Lung (tissue), 12 donors: ENCODE measurements around the gene CDH23. TPM values are rescaled to one million over a fixed set of nuclear protein-coding genes. Genes with fewer than 3 reads are reported as not detected.

ENCODE experiments used
- ATAC-seq: fragments of 200-7000 bp; cut with Tn5 transposase; one replicate; pipeline ENCODE4 v1.9.1; 2020; ENCODE audit warnings: moderate number of reproducible peaks; ENCODE audit not compliant: insufficient read depth, low FRiP score
- DNase-seq, 3 donors: peaks; one replicate each; pipeline ENCODE4 v3.0.0-alpha.2; 2013 to 2017
- H3K27ac ChIP-seq, 2 donors: one replicate each; pipeline ENCODE4 v1.5.1; 2013; ENCODE audit warnings: mild to moderate bottlenecking in 2 of 2, moderate library complexity in 2 of 2, control low read depth in 1 of 2, inconsistent platforms in 1 of 2, low read depth in 1 of 2, low read length in 1 of 2
- H3K27me3 ChIP-seq, 3 donors: one replicate each; pipeline ENCODE4 v1.5.1; 2013; ENCODE audit warnings: low read length in 2 of 3; ENCODE audit not compliant: control insufficient read depth in 3 of 3, insufficient read depth in 3 of 3
- H3K36me3 ChIP-seq, 4 donors: one replicate each; pipeline ENCODE4 v1.5.1; 2013; ENCODE audit warnings: low read length in 4 of 4, mild to moderate bottlenecking in 1 of 4, moderate library complexity in 1 of 4; ENCODE audit not compliant: control insufficient read depth in 4 of 4, insufficient read depth in 4 of 4
- H3K4me1 ChIP-seq, 5 donors: one replicate each; pipeline ENCODE4 v1.5.1; 2013; ENCODE audit warnings: low read length in 5 of 5, mild to moderate bottlenecking in 2 of 5, moderate library complexity in 1 of 5; ENCODE audit not compliant: control insufficient read depth in 5 of 5, insufficient read depth in 5 of 5
- H3K4me3 ChIP-seq: one replicate; pipeline ENCODE4 v1.5.1; 2013; ENCODE audit warnings: mild to moderate bottlenecking, control low read depth, moderate library complexity
- H3K9ac ChIP-seq, 2 donors: one replicate each; pipeline ENCODE4 v1.5.1; 2013; ENCODE audit warnings: low read length in 2 of 2, control low read depth in 1 of 2; ENCODE audit not compliant: insufficient read depth in 1 of 2
- H3K9me3 ChIP-seq, 4 donors: one replicate each; pipeline ENCODE4 v1.5.1; 2013; ENCODE audit warnings: low read length in 3 of 4, mild to moderate bottlenecking in 1 of 4, moderate library complexity in 1 of 4; ENCODE audit not compliant: control insufficient read depth in 4 of 4, insufficient read depth in 3 of 4
- CTCF ChIP-seq: IDR thresholded peaks from 2 replicates; pipeline ENCODE4 v1.5.1; 2012; ENCODE audit warnings: mild to moderate bottlenecking; ENCODE audit errors: control extremely low read depth, extremely low read depth
- WGBS, 2 donors: extraction: QIAGEN DNeasy Blood & Tissue Kit; methylation state at CpG; one replicate each; pipeline ENCODE4 v1.1.7; 2013; 5-methylcytosine and 5-hydroxymethylcytosine counted together
- polyA plus RNA-seq, 2 donors: library from polyadenylated mRNA; stranded (reverse); fragments of 200-250 nt; gene quantifications; one replicate each; pipeline ENCODE4 v1.2.1, GENCODE V29; 2013
- total RNA-seq, 2 donors: library from RNA; depleted of rRNA in 1 of 2; stranded (reverse); fragments of >200 nt in 1 of 2; gene quantifications; one replicate each; pipeline ENCODE4 v1.2.1, GENCODE V29; 2014 to 2021
- donor health status: control.
- donor health status: control.
- donor health status: Bipolar disorder and iron deficiency.
- donor health status: healthy.
- donor health status: DM: yes; HTN: yes; CAD: no.

The CDH23 gene
- total and polyA plus RNA-seq, 4 donors: 4.5 to 29.5 (median 6.0) TPM

GRCh38 chr10:71719042-71719441, 322.3 kb downstream of the CDH23 start:
- no peak overlapping the region for H3K4me3 ChIP-seq
- no peak for TF ChIP-seq CTCF
- WGBS, 2 donors: 66 to 76% methylated on average over 7 of the region's 7 CpGs
- ATAC-seq: no peak
- peak; percentile 51 to 56 (median 52) for DNase-seq
- no peaks in the 10 kb centered on the region for H3K9me3 ChIP-seq
- H3K4me1 ChIP-seq: peaks cover 0 to 48% (median 25%) of the 10 kb centered on the region in 5 donors
- H3K36me3 ChIP-seq: no peaks in the 10 kb centered on the region
- H3K27me3 ChIP-seq: no peaks in the 10 kb centered on the region
- H3K27ac ChIP-seq: peak overlapping the region in 1 of 2 donors; percentile 17
- H3K9ac ChIP-seq: no peak overlapping the region

GRCh38 chr10:71719464-71720201, 322.9 kb downstream of the CDH23 start, which contains the start of gene C10orf105:
TSS of gene C10orf105 (minus strand) at chr10:71719778. CDS start at chr10:71716337, 3,441 bp downstream.
- no peak for TF ChIP-seq CTCF
- 91 to 94% methylated on average over 14 of the region's 14 CpGs for WGBS, 2 donors
- ATAC-seq (no peak), DNase-seq (peak in 1 of 3 donors; percentile 36)
- no peaks in the 10 kb centered on the region for H3K9me3 ChIP-seq
- peaks cover 0 to 42% (median 21%) of the 10 kb centered on the region in 5 donors for H3K4me1 ChIP-seq
- peak within 1 kb of the TSS in 1 of 2 donors; percentile 59 for H3K27ac ChIP-seq
- no peak within 1 kb of the TSS for H3K4me3 ChIP-seq
- H3K27me3 ChIP-seq: no peaks in the 10 kb centered on the region
- H3K9ac ChIP-seq: no peak within 1 kb of the TSS
- H3K36me3 ChIP-seq: no peaks in the 10 kb centered on the region

GRCh38 chr10:71720288-71720687, 323.6 kb downstream of the CDH23 start:
- TF ChIP-seq CTCF: no peak
- 84 to 88% methylated on average over 3 to 4 of the region's 4 CpGs for WGBS, 2 donors
- H3K27me3 ChIP-seq: no peaks in the 10 kb centered on the region
- H3K9me3 ChIP-seq: no peaks in the 10 kb centered on the region
- DNase-seq (peak; percentile 63 to 85 (median 68)), ATAC-seq (no peak)
- H3K4me3 ChIP-seq: no peak overlapping the region
- no peak overlapping the region for H3K27ac ChIP-seq
- no peak overlapping the region for H3K9ac ChIP-seq
- H3K4me1 ChIP-seq: peaks cover 0 to 42% (median 14%) of the 10 kb centered on the region in 5 donors
- no peaks in the 10 kb centered on the region for H3K36me3 ChIP-seq
